Measurements from ENCODE around the gene APOB. TPM values are rescaled to one million over a fixed set of nuclear protein-coding genes. Genes with fewer than 3 reads are reported as not detected.

APOB gene
- total and polyA plus RNA-seq, 2 of the 8 experiments (the other 6 are each of a cell fraction or from before 2014, with no cell fraction given): 0.15 to 0.61 TPM

DNA sequence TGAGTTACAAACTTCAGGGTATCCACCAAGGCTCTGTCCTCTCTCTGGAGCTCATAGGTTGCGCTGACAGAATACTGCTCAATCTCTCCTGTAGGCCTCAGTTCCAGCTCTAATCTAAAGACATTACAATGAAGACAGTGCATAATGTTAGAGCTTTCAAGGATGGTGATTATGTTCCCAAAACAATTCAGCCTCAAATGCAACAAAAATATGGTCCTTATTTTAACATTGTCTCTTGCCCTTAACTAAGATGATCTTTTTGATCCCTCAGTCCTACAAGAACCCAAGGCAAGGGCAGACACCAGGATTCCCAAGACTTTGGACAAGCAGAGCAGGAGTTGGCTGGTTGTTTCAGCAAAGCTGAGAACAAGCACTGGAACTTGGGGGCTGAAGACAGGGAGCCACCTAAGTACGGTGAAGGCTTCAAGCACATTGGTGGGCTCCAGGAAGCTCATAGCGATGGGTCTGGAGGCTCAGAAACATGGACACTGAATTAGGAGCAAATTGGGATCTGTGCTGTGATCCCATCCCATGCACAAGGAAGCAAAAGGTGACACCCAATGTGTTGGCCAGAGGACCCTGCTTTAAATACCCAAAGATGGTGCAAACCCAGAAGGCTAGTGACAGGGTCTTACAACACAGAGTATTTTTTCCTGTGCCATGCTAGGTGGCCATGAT is 24.7 kb downstream of the APOB start:
- Histone ChIP-seq H2BK120ac (replicated peaks; ENCODE audit: low read depth, low read length) (no peak overlapping the region), H3K23me2 (ENCODE audit: low read depth, low read length) (no peaks in the 10 kb centered on the region), H2AFZ (ENCODE audit: low read length) (no peak overlapping the region), H4K91ac (replicated peaks; ENCODE audit: insufficient read length, low read length) (no peak overlapping the region), H4K20me1 (replicated peaks in 1 of 2; ENCODE audit: control insufficient read depth in 1 of 2, insufficient read depth in 2 of 2, low read length in 2 of 2) (no peaks in the 10 kb centered on the region), H3K79me1 (ENCODE audit: low read depth, low read length) (no peaks in the 10 kb centered on the region), H3K23ac (ENCODE audit: insufficient read length) (no peak overlapping the region), H4K5ac (ENCODE audit: insufficient read length, low read depth, low read length) (no peak overlapping the region), H3K4me3 (ENCODE audit: extremely low read depth in 1 of 4, insufficient read depth in 2 of 4, low read depth in 3 of 4, low read length in 4 of 4) (no peak overlapping the region), H4K8ac (ENCODE audit: extremely low read depth, insufficient read depth, low read length) (no peak overlapping the region), H3K4me1 (replicated peaks in 1 of 4; ENCODE audit: control insufficient read depth in 3 of 4, insufficient read depth in 4 of 4, low read length in 3 of 4) (no peaks in the 10 kb centered on the region), H3K79me2 (ENCODE audit: control insufficient read depth in 1 of 2, insufficient read depth in 2 of 2, low read length in 2 of 2) (no peaks in the 10 kb centered on the region), H3K36me3 (ENCODE audit: control insufficient read depth in 2 of 4, insufficient read depth in 4 of 4, low read length in 3 of 4) (no peaks in the 10 kb centered on the region), H3K27ac (ENCODE audit: low read depth, low read length) (no peak overlapping the region), H2BK20ac (ENCODE audit: low read length) (no peak overlapping the region), H3K9me3 (ENCODE audit: insufficient read depth in 2 of 2, low read depth in 1 of 2, low read length in 1 of 2) (no peaks in the 10 kb centered on the region), H2BK5ac (ENCODE audit: low read depth, low read length) (no peak overlapping the region), H3K56ac (replicated peaks; ENCODE audit: insufficient read length, low read depth, low read length) (no peak overlapping the region), H3K27me3 (replicated peaks in 1 of 4; ENCODE audit: control insufficient read depth in 3 of 4, extremely low read depth in 1 of 4, insufficient read depth in 3 of 4, low read length in 3 of 4) (no peaks in the 10 kb centered on the region), H3K14ac (ENCODE audit: insufficient read length) (no peak overlapping the region), H3K9ac (replicated peaks in 1 of 4; ENCODE audit: extremely low read depth in 1 of 4, low read depth in 3 of 4, low read length in 3 of 4) (no peak overlapping the region), H2BK12ac (ENCODE audit: low read depth, low read length) (no peak overlapping the region), H2BK15ac (ENCODE audit: low read length) (no peak overlapping the region), H3K4me2 (ENCODE audit: insufficient read depth in 1 of 2, low read depth in 2 of 2, low read length in 2 of 2) (no peak overlapping the region), H2AK5ac (ENCODE audit: low read depth, low read length) (no peak overlapping the region), H3K4ac (replicated peaks; ENCODE audit: insufficient read length, low read depth, low read length) (no peak overlapping the region), H3K18ac (ENCODE audit: extremely low read depth, low read length) (no peak overlapping the region)
- 92% methylated on average over 3 of the region's 3 CpGs; no CpG with 5 or more reads in 1 of the 2 experiments for WGBS, 2 experiments (ENCODE audit: extremely low coverage in 1 of 2, insufficient coverage in 1 of 2, insufficient read length in 1 of 2, insufficient replicate concordance in 2 of 2, low coverage in 1 of 2, low lambda C conversion rate in 2 of 2, missing lambda C conversion rate in 1 of 2)
- ChIA-PET CTCF (ENCODE audit: partially characterized antibody) (interaction anchor here (1.3 kb wide), 1 partner anchor 8 kb away, joined by 6 read pairs; no protein-coding TSS in a partner anchor), POLR2A (ENCODE audit: partially characterized antibody) (no interaction called here)
- TF ChIP-seq ASH2L (IDR thresholded peaks at IDR 0.05; ENCODE audit: low read length) (no peak), NRF1 (IDR thresholded peaks at IDR 0.05; ENCODE audit: low read depth, low read length) (no peak), CTBP2 (IDR thresholded peaks at IDR 0.05; ENCODE audit: borderline replicate concordance, insufficient read depth, insufficient read length, low read length) (no peak)
- FAIRE-seq: no peak
- no peak for DNase-seq (ENCODE audit: low read depth in 1 of 2, low spot score in 2 of 2)

Measured in H1 (cell line).